ENCODE measurements around the gene DDX11. TPM values are rescaled to one million over a fixed set of nuclear protein-coding genes. Genes with fewer than 3 reads are reported as not detected.
"Not testable (repeated sequence)": the region's sequence is repeated elsewhere in the genome, so short reads cannot be mapped to it uniquely, and the experiment has no call there.

Gene DDX11
- polyA plus RNA-seq, 1 of the 3 experiments (the other 2 are of a cell fraction) = 33.4 TPM

GRCh38 chr12:31096251-31097065 is 22.8 kb downstream of the DDX11 start:
- H4K20me1 ChIP-seq (ENCODE audit: insufficient read depth); H3K4me1 ChIP-seq (ENCODE audit: control insufficient read depth in 1 of 2, insufficient read depth in 2 of 2, low read depth in 1 of 2, low read length in 1 of 2); H3K4me2 ChIP-seq; H3F3A ChIP-seq (replicated peaks; ENCODE audit: insufficient read depth); H3K36me3 ChIP-seq (replicated peaks in 1 of 2; ENCODE audit: control insufficient read depth in 1 of 2, insufficient read depth in 2 of 2, low read length in 1 of 2); H3K9ac ChIP-seq; H3K9me3 ChIP-seq; H2AFZ ChIP-seq (ENCODE audit: low read depth); H3K27me3 ChIP-seq (ENCODE audit: insufficient read depth); CTCF ChIA-PET; DNase-seq; H3K27ac ChIP-seq (ENCODE audit: low read depth in 2 of 2, low read length in 1 of 2); H3K79me2 ChIP-seq (ENCODE audit: insufficient read depth); POLR2A ChIA-PET; H3K4me3 ChIP-seq (ENCODE audit: low read depth in 2 of 2, low read length in 1 of 2); H3K9me2 ChIP-seq: not testable (repeated sequence)
- WGBS (ENCODE audit: low lambda C conversion rate) = 92% methylated on average over 15 of the region's 19 CpGs

GRCh38 chr12:31097819-31098218 is 24.2 kb downstream of the DDX11 start:
- H4K20me1 ChIP-seq (ENCODE audit: insufficient read depth); H3K4me3 ChIP-seq (ENCODE audit: low read depth in 2 of 2, low read length in 1 of 2); H3F3A ChIP-seq (replicated peaks; ENCODE audit: insufficient read depth); H3K27me3 ChIP-seq (ENCODE audit: insufficient read depth); H3K36me3 ChIP-seq (replicated peaks in 1 of 2; ENCODE audit: control insufficient read depth in 1 of 2, insufficient read depth in 2 of 2, low read length in 1 of 2); POLR2A ChIA-PET; H3K9me2 ChIP-seq; DNase-seq; H2AFZ ChIP-seq (ENCODE audit: low read depth); H3K9me3 ChIP-seq; H3K9ac ChIP-seq; H3K4me1 ChIP-seq (ENCODE audit: control insufficient read depth in 1 of 2, insufficient read depth in 2 of 2, low read depth in 1 of 2, low read length in 1 of 2); CTCF ChIA-PET; H3K79me2 ChIP-seq (ENCODE audit: insufficient read depth); H3K4me2 ChIP-seq; H3K27ac ChIP-seq (ENCODE audit: low read depth in 2 of 2, low read length in 1 of 2): not testable (repeated sequence)
- WGBS (ENCODE audit: low lambda C conversion rate) = 72% methylated on average over 3 of the region's 8 CpGs

GRCh38 chr12:31098363-31098762 is 24.7 kb downstream of the DDX11 start:
- H3K4me3 ChIP-seq (ENCODE audit: low read depth in 2 of 2, low read length in 1 of 2); H3F3A ChIP-seq (replicated peaks; ENCODE audit: insufficient read depth): not testable (repeated sequence)
- 83% methylated on average over 5 of the region's 5 CpGs for WGBS (ENCODE audit: low lambda C conversion rate)

GRCh38 chr12:31098771-31099170 is 25.1 kb downstream of the DDX11 start:
- H2AFZ ChIP-seq (ENCODE audit: low read depth); H3K4me3 ChIP-seq (ENCODE audit: low read depth in 2 of 2, low read length in 1 of 2); H3K4me2 ChIP-seq; H4K20me1 ChIP-seq (ENCODE audit: insufficient read depth); H3K4me1 ChIP-seq (ENCODE audit: control insufficient read depth in 1 of 2, insufficient read depth in 2 of 2, low read depth in 1 of 2, low read length in 1 of 2); H3F3A ChIP-seq (replicated peaks; ENCODE audit: insufficient read depth); H3K36me3 ChIP-seq (replicated peaks in 1 of 2; ENCODE audit: control insufficient read depth in 1 of 2, insufficient read depth in 2 of 2, low read length in 1 of 2); H3K27ac ChIP-seq (ENCODE audit: low read depth in 2 of 2, low read length in 1 of 2); H3K27me3 ChIP-seq (ENCODE audit: insufficient read depth); H3K79me2 ChIP-seq (ENCODE audit: insufficient read depth); CTCF ChIA-PET; POLR2A ChIA-PET; H3K9me2 ChIP-seq; H3K9ac ChIP-seq; H3K9me3 ChIP-seq; DNase-seq: not testable (repeated sequence)
- WGBS (ENCODE audit: low lambda C conversion rate) = 93% methylated on average over 9 of the region's 9 CpGs

More at GRCh38 chr12:31098363-31098762, 24.7 kb downstream of the DDX11 start:
- H3K9me2 ChIP-seq; H3K4me2 ChIP-seq; H3K4me1 ChIP-seq (ENCODE audit: control insufficient read depth in 1 of 2, insufficient read depth in 2 of 2, low read depth in 1 of 2, low read length in 1 of 2); H2AFZ ChIP-seq (ENCODE audit: low read depth); H3K27ac ChIP-seq (ENCODE audit: low read depth in 2 of 2, low read length in 1 of 2); H4K20me1 ChIP-seq (ENCODE audit: insufficient read depth); H3K36me3 ChIP-seq (replicated peaks in 1 of 2; ENCODE audit: control insufficient read depth in 1 of 2, insufficient read depth in 2 of 2, low read length in 1 of 2); CTCF ChIA-PET; H3K9me3 ChIP-seq; POLR2A ChIA-PET; H3K27me3 ChIP-seq (ENCODE audit: insufficient read depth); DNase-seq; H3K9ac ChIP-seq; H3K79me2 ChIP-seq (ENCODE audit: insufficient read depth): not testable (repeated sequence)

GRCh38 chr12:31099434-31099833 is 25.8 kb downstream of the DDX11 start:
- 90% methylated on average over 2 of the region's 2 CpGs for WGBS (ENCODE audit: low lambda C conversion rate)

GRCh38 chr12:31100503-31101208 is 27.0 kb downstream of the DDX11 start:
- 96% methylated on average over 19 of the region's 26 CpGs for WGBS (ENCODE audit: low lambda C conversion rate)
- DNase-seq; H2AFZ ChIP-seq (ENCODE audit: low read depth); H3K9ac ChIP-seq; H3K27ac ChIP-seq (ENCODE audit: low read depth in 2 of 2, low read length in 1 of 2); H3K9me3 ChIP-seq; H3K4me2 ChIP-seq; H3K9me2 ChIP-seq; H3K27me3 ChIP-seq (ENCODE audit: insufficient read depth); H3K36me3 ChIP-seq (replicated peaks in 1 of 2; ENCODE audit: control insufficient read depth in 1 of 2, insufficient read depth in 2 of 2, low read length in 1 of 2); H3K4me3 ChIP-seq (ENCODE audit: low read depth in 2 of 2, low read length in 1 of 2); H4K20me1 ChIP-seq (ENCODE audit: insufficient read depth); H3F3A ChIP-seq (replicated peaks; ENCODE audit: insufficient read depth); H3K4me1 ChIP-seq (ENCODE audit: control insufficient read depth in 1 of 2, insufficient read depth in 2 of 2, low read depth in 1 of 2, low read length in 1 of 2); CTCF ChIA-PET; H3K79me2 ChIP-seq (ENCODE audit: insufficient read depth); POLR2A ChIA-PET: not testable (repeated sequence)

More at GRCh38 chr12:31099434-31099833, 25.8 kb downstream of the DDX11 start:
- H3K36me3 ChIP-seq (replicated peaks in 1 of 2; ENCODE audit: control insufficient read depth in 1 of 2, insufficient read depth in 2 of 2, low read length in 1 of 2); CTCF ChIA-PET; H3K4me1 ChIP-seq (ENCODE audit: control insufficient read depth in 1 of 2, insufficient read depth in 2 of 2, low read depth in 1 of 2, low read length in 1 of 2); H3K4me2 ChIP-seq; H3K9me3 ChIP-seq; H3K9ac ChIP-seq; H3K9me2 ChIP-seq; H3K27me3 ChIP-seq (ENCODE audit: insufficient read depth); POLR2A ChIA-PET; H3K4me3 ChIP-seq (ENCODE audit: low read depth in 2 of 2, low read length in 1 of 2); H3F3A ChIP-seq (replicated peaks; ENCODE audit: insufficient read depth); H4K20me1 ChIP-seq (ENCODE audit: insufficient read depth); H2AFZ ChIP-seq (ENCODE audit: low read depth); H3K27ac ChIP-seq (ENCODE audit: low read depth in 2 of 2, low read length in 1 of 2); DNase-seq; H3K79me2 ChIP-seq (ENCODE audit: insufficient read depth): not testable (repeated sequence)

Measured in SK-N-SH (cell line).